ENCODE measurements around the gene ING4. TPM values are rescaled to one million over a fixed set of nuclear protein-coding genes. Genes with fewer than 3 reads are reported as not detected.

ING4 gene
- polyA plus RNA-seq, 1 of the 3 experiments (the other 2 are of a cell fraction): 96.5 TPM

- TF ChIP-seq IRF3 (IDR thresholded peaks at IDR 0.05; ENCODE audit: low read depth, low read length) (no peak), NFIC (IDR thresholded peaks at IDR 0.05; ENCODE audit: borderline replicate concordance) (no peak), MEF2A (IDR thresholded peaks at IDR 0.05; ENCODE audit: borderline replicate concordance, low read depth) (no peak), JUND (IDR thresholded peaks at IDR 0.05) (no peak)
Measured at GRCh38 chr12:6620137-6620884, 42.6 kb downstream of the ING4 start (continued).

- Histone ChIP-seq H3K4me2 (no peak overlapping the region), H3K27me3 (ENCODE audit: insufficient read depth) (no peaks in the 10 kb centered on the region), H3K4me1 (ENCODE audit: control insufficient read depth in 1 of 2, insufficient read depth in 2 of 2, low read depth in 1 of 2, low read length in 1 of 2) (peaks cover 3 to 7% of the 10 kb centered on the region in 2 experiments; a peak in 1 of 4 replicates), H3K9me2 (no peaks in the 10 kb centered on the region), H3K27ac (ENCODE audit: low read depth in 2 of 2, low read length in 1 of 2) (no peak overlapping the region), H3K9ac (no peak overlapping the region), H2AFZ (ENCODE audit: low read depth) (no peak overlapping the region), H4K20me1 (ENCODE audit: insufficient read depth) (no peaks in the 10 kb centered on the region), H3K36me3 (replicated peaks in 1 of 2; ENCODE audit: control insufficient read depth in 1 of 2, insufficient read depth in 2 of 2, low read length in 1 of 2) (no peaks in the 10 kb centered on the region), H3K79me2 (ENCODE audit: insufficient read depth) (no peaks in the 10 kb centered on the region), H3F3A (replicated peaks; ENCODE audit: insufficient read depth) (peaks cover 27% of the 10 kb centered on the region), H3K4me3 (ENCODE audit: low read depth in 2 of 2, low read length in 1 of 2) (no peak overlapping the region), H3K9me3 (no peaks in the 10 kb centered on the region)
- TF ChIP-seq GATA2 (CRISPR knock-in tag; IDR thresholded peaks at IDR 0.05): no peak
- TF ChIP-seq CTCF (IDR thresholded peaks at IDR 0.05): no peak
- TF ChIP-seq SMC3 (IDR thresholded peaks at IDR 0.05; ENCODE audit: low read depth, low read length): no peak
- TF ChIP-seq RCOR1 (IDR thresholded peaks at IDR 0.05; ENCODE audit: low read length): no peak
- no peak for TF ChIP-seq MAX (IDR thresholded peaks at IDR 0.05; ENCODE audit: low read depth)
- no peak for TF ChIP-seq FOXM1 (IDR thresholded peaks at IDR 0.05; ENCODE audit: low read depth)
- no peak for TF ChIP-seq EZH2phosphoT487 (IDR thresholded peaks at IDR 0.05; ENCODE audit: borderline replicate concordance, low read depth)
- no peak for TF ChIP-seq YY1 (IDR thresholded peaks at IDR 0.05; ENCODE audit: low read depth)
- no peak for TF ChIP-seq TEAD4 (IDR thresholded peaks at IDR 0.05; ENCODE audit: borderline replicate concordance, insufficient read depth)
- TF ChIP-seq PBX3 (IDR thresholded peaks at IDR 0.05): no peak
- no peak for TF ChIP-seq REST (IDR thresholded peaks at IDR 0.05; ENCODE audit: low read depth, low read length)
- DNase-seq: no peak
- ChIA-PET CTCF (interaction anchor here (0.6 to 4.1 kb wide), 19 partner anchors 9 to 1024 kb away, joined by 3 to 32 read pairs (median 4); partner anchors contain the start of gene ZNF384), POLR2A (interaction anchor here (0.6 to 0.9 kb wide), 2 partner anchors 26 to 63 kb away, joined by 3 to 5 read pairs; no protein-coding TSS in a partner anchor)
- WGBS (ENCODE audit: low lambda C conversion rate): 72% methylated on average over 5 of the region's 5 CpGs
Measured at GRCh38 chr12:6618483-6619225, 44.3 kb downstream of the ING4 start.

Data from SK-N-SH (cell line).